ENCODE measurements around the gene AURKA.

DNA sequence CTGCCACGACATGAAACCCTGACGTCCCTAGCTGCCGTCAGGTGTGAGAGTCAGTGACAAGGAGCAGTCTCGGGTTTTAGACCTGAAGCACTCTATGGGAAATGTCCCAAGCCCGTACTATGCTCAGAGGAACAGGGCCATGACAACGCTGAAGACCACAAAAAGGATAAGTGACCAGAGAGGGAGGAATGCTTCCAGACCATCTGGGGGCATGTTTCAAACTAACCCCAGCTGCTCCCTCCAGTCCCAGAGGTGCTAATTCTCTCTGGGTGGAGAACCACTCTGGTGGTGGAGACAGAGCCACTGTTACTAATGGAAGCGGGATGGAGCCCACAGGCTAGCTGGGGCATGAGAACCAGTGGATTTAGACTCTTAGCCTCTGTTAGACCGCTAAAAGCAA lies 8.7 kb downstream of the AURKA start:
- TF ChIP-seq, protein P1, sequence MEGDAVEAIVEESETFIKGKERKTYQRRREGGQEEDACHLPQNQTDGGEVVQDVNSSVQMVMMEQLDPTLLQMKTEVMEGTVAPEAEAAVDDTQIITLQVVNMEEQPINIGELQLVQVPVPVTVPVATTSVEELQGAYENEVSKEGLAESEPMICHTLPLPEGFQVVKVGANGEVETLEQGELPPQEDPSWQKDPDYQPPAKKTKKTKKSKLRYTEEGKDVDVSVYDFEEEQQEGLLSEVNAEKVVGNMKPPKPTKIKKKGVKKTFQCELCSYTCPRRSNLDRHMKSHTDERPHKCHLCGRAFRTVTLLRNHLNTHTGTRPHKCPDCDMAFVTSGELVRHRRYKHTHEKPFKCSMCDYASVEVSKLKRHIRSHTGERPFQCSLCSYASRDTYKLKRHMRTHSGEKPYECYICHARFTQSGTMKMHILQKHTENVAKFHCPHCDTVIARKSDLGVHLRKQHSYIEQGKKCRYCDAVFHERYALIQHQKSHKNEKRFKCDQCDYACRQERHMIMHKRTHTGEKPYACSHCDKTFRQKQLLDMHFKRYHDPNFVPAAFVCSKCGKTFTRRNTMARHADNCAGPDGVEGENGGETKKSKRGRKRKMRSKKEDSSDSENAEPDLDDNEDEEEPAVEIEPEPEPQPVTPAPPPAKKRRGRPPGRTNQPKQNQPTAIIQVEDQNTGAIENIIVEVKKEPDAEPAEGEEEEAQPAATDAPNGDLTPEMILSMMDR (IDR thresholded peaks at IDR 0.05; ENCODE audit: low read length), result no peak
- TF ChIP-seq EZH2phosphoT487 (IDR thresholded peaks at IDR 0.05; ENCODE audit: low read length), result no peak

All from MM.1S (cell line).